Mammary epithelial cell (primary cell): ENCODE results near the gene FAM217A.

Experiments used
- CTCF ChIP-seq, 2 donors: IDR thresholded peaks in 1 of 2; conservative IDR thresholded peaks in 1 of 2; 2 replicates each; pipeline ENCODE4 v1.5.1; 2011 to 2012; ENCODE audit warnings: inconsistent platforms in 2 of 2, low read length in 2 of 2, mild to moderate bottlenecking in 2 of 2, control low read depth in 1 of 2, low read depth in 1 of 2; ENCODE audit not compliant: insufficient read depth in 1 of 2; ENCODE audit errors: extremely low read depth in 1 of 2
- EZH2 ChIP-seq: IDR thresholded peaks from 2 replicates; pipeline ENCODE4 v1.6.1; 2012; ENCODE audit warnings: low read length, inconsistent platforms, borderline replicate concordance

- no peak for TF ChIP-seq CTCF (conservative IDR thresholded peaks at IDR 0.05 in 1 of 2, IDR thresholded peaks at IDR 0.05 in 1 of 2; ENCODE audit: extremely low read depth in 1 of 2, insufficient read depth in 1 of 2, low read depth in 1 of 2, low read length in 2 of 2)
- no peak for TF ChIP-seq EZH2
Observed at GRCh38 chr6:4085332-4085700, 6.4 kb upstream of the FAM217A start.
